ENCODE measurements around the gene OTOL1.

OTOL1 gene

GRCh38 chr3:161510510-161511260 is 14.1 kb downstream of the OTOL1 start:
- no peak overlapping the region for H3K4me3 ChIP-seq (replicated peaks; ENCODE audit: low read depth, low read length)
- TF ChIP-seq CTCF (IDR thresholded peaks at IDR 0.05; ENCODE audit: insufficient read depth, low read length, poor library complexity, severe bottlenecking): no peak
- H3K27me3 ChIP-seq (replicated peaks; ENCODE audit: control insufficient read depth, insufficient read depth, low read length): no peaks in the 10 kb centered on the region
- H3K36me3 ChIP-seq (ENCODE audit: control insufficient read depth, insufficient read depth, low read length): no peaks in the 10 kb centered on the region
- no peak for DNase-seq (ENCODE audit: extremely low read depth, insufficient read length)

- H3K36me3 ChIP-seq (ENCODE audit: control insufficient read depth, insufficient read depth, low read length): no peaks in the 10 kb centered on the region
- H3K27me3 ChIP-seq (replicated peaks; ENCODE audit: control insufficient read depth, insufficient read depth, low read length): no peaks in the 10 kb centered on the region
- DNase-seq (ENCODE audit: extremely low read depth, insufficient read length): no peak
- TF ChIP-seq CTCF (IDR thresholded peaks at IDR 0.05; ENCODE audit: insufficient read depth, low read length, poor library complexity, severe bottlenecking): no peak
- H3K4me3 ChIP-seq (replicated peaks; ENCODE audit: low read depth, low read length): no peak overlapping the region
Measured at GRCh38 chr3:161523916-161524315, 27.3 kb downstream of the OTOL1 start.

- Histone ChIP-seq H3K4me3 (replicated peaks; ENCODE audit: low read depth, low read length) (no peak overlapping the region), H3K27me3 (replicated peaks; ENCODE audit: control insufficient read depth, insufficient read depth, low read length) (no peaks in the 10 kb centered on the region), H3K36me3 (ENCODE audit: control insufficient read depth, insufficient read depth, low read length) (no peaks in the 10 kb centered on the region)
- TF ChIP-seq CTCF (IDR thresholded peaks at IDR 0.05; ENCODE audit: insufficient read depth, low read length, poor library complexity, severe bottlenecking): no peak
- no peak for DNase-seq (ENCODE audit: extremely low read depth, insufficient read length)
Measured at GRCh38 chr3:161531930-161532329, 35.3 kb downstream of the OTOL1 start.

- H3K4me3 ChIP-seq (replicated peaks; ENCODE audit: low read depth, low read length): no peak overlapping the region
- H3K36me3 ChIP-seq (ENCODE audit: control insufficient read depth, insufficient read depth, low read length): no peaks in the 10 kb centered on the region
- no peak for DNase-seq (ENCODE audit: extremely low read depth, insufficient read length)
- H3K27me3 ChIP-seq (replicated peaks; ENCODE audit: control insufficient read depth, insufficient read depth, low read length): no peaks in the 10 kb centered on the region
- TF ChIP-seq CTCF (IDR thresholded peaks at IDR 0.05; ENCODE audit: insufficient read depth, low read length, poor library complexity, severe bottlenecking): no peak
Measured at GRCh38 chr3:161540594-161540993, 44.0 kb downstream of the OTOL1 start.

GRCh38 chr3:161545824-161546223 is 49.2 kb downstream of the OTOL1 start:
- no peaks in the 10 kb centered on the region for H3K36me3 ChIP-seq (ENCODE audit: control insufficient read depth, insufficient read depth, low read length)
- H3K27me3 ChIP-seq (replicated peaks; ENCODE audit: control insufficient read depth, insufficient read depth, low read length): no peaks in the 10 kb centered on the region
- DNase-seq (ENCODE audit: extremely low read depth, insufficient read length): no peak
- no peak for TF ChIP-seq CTCF (IDR thresholded peaks at IDR 0.05; ENCODE audit: insufficient read depth, low read length, poor library complexity, severe bottlenecking)
- no peak overlapping the region for H3K4me3 ChIP-seq (replicated peaks; ENCODE audit: low read depth, low read length)

- no peak for DNase-seq (ENCODE audit: extremely low read depth, insufficient read length)
- TF ChIP-seq CTCF (IDR thresholded peaks at IDR 0.05; ENCODE audit: insufficient read depth, low read length, poor library complexity, severe bottlenecking): no peak
- H3K27me3 ChIP-seq (replicated peaks; ENCODE audit: control insufficient read depth, insufficient read depth, low read length): no peaks in the 10 kb centered on the region
- no peaks in the 10 kb centered on the region for H3K36me3 ChIP-seq (ENCODE audit: control insufficient read depth, insufficient read depth, low read length)
- no peak overlapping the region for H3K4me3 ChIP-seq (replicated peaks; ENCODE audit: low read depth, low read length)
Measured at GRCh38 chr3:161548301-161548700, 51.7 kb downstream of the OTOL1 start.
